HG02943 (cell line): Measurements from ENCODE around the gene ACTRT2.

Experiments used
- ATAC-seq: cut with Tn5 transposase; IDR thresholded peaks from one replicate; pipeline ENCODE4 v1.9.1; 2021; ENCODE audit warnings: mild to moderate bottlenecking, low read depth, moderate library complexity; ENCODE audit not compliant: unreplicated experiment

The ACTRT2 gene

DNA sequence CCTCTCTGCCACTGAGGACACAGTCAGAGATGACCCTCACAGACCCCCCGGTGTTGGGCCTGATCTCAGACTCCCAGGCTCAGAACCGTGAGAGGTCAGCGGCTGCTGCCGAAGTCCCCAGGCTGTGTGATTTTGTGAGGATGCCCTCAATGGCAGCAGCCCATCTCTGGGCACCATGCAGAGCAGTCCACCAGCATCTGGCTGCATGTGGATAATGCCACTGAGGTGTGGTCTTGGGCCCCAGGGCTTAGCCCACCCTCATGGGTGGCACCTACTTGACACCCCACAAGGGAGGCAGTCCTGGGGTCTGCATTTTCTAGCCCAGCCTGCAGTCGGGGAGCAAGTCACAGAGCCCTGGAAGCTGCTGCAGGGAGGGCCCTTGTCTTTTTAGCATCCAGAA lies 5.5 kb upstream of the ACTRT2 start:
- no peak for ATAC-seq

DNA sequence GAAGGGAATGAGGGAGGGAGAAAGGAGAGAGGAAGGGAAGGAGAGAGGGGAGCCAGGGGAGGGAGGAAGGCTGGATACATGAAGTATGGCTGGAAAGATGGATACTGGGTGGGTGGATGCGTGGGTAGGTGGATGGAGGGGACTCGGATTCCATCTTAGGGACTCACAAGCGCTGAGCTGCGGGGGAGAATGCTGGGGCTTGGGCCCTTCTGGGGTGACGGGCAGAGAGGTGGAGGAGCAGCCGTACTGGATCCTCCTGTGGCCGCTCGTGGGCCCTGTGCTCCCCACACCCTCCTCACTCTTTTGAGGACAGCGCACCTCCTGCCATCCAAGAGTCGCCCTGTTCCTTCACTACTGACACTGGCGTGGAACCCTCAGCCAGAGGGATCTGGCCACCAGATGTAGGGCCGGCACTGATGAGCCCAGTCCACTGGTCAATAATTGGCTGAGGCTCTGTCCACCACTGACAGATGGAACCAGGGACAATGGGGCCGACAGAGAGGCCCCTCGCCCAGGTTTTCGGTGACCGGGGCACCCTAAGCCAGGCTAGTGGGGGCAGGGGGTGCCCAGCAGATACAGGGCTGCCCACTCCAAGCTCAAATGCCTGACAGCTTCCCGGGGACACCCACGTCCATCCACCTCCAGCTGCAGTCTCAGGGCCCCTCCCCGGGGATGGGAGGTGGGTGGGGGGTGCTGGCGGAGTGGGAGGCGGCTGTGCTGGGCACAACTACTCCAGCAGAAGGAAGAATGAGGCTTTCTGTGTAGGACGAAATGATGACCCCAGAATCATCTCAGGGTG lies 4.4 kb upstream of the ACTRT2 start:
- ATAC-seq = no peak

GRCh38 chr1:3017440-3018050 lies 3.7 kb upstream of the ACTRT2 start:
- ATAC-seq = no peak

- ATAC-seq = no peak
Observed at GRCh38 chr1:3018051-3018471, 3.2 kb upstream of the ACTRT2 start.

DNA sequence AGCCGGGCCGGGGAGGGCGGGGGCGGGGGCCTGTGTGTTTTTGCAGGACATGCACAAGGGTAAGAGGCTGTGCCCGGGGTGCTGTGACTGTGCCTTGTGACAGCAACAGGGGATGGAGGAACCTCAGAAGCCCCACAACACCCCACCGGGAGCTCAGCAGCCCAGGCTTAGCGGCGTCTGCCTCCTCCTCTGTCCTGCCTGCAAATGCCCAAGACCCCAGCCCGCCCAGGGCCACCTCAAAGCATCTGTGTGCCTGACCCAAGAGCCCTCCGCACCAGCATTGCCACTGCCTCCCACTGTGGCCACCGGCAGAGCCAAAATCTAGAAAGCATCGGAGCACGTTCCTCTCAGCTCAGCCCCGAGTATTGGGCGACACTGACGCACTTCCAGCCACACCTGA lies 2.7 kb upstream of the ACTRT2 start:
- ATAC-seq = no peak

DNA sequence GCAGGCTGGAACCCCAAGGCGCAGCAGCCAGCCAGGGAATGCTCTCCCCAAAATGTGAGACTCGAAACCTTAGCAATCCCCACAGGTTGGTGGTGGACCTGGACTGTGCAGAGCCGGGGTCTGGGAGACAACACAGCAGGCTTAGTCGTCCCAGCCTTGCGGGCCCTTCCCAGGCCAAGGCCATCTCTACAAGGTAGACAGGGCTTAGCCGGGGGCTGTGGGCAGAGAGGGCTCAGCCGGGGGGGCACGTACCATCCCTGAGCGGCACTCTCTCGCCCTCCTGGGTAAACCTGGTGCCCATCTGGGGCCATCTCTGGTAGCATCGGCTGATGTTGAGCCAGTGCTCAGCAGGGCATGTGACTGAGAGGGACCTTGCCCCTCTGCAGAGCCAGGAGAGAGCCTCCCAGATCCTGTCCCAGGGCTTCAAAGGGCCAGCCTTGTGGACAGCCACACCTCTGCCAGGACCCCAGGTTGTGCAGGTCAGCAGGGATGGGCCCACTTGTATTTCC lies 2.2 kb upstream of the ACTRT2 start:
- ATAC-seq = no peak

- ATAC-seq = no peak
Observed at GRCh38 chr1:3019516-3020051, 1.7 kb upstream of the ACTRT2 start.

- no peak for ATAC-seq
Observed at GRCh38 chr1:3020263-3020909, 881 bp upstream of the ACTRT2 start.

GRCh38 chr1:3021801-3022401 lies 634 bp downstream of the ACTRT2 start:
- no peak for ATAC-seq

- no peak for ATAC-seq
Observed at GRCh38 chr1:3022511-3022973, 1.3 kb downstream of the ACTRT2 start.

- ATAC-seq = no peak
Observed at GRCh38 chr1:3022976-3023375, 1.7 kb downstream of the ACTRT2 start.

- no peak for ATAC-seq
Observed at GRCh38 chr1:3024019-3024418, 2.8 kb downstream of the ACTRT2 start.

DNA sequence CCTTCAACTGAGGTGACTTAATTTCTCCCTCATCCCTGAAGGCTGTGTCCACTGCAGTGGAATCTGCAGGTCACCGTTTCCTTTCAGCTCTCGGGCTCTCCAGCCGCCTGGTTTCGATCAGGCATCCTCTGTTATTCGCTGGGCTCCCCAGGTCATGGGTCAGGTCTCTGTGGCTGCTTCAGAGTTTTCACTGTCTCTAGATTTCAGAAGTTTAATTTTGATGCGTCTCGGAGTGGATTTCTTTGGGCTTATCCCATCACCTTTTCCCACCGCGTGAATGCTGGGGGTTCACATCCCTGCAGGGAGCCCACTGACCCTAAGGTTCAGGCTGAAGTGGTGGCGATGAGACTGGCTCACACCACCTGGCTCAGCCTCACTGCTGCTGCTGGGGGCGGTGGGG lies 3.3 kb downstream of the ACTRT2 start:
- no peak for ATAC-seq

GRCh38 chr1:3026124-3026523 lies 4.9 kb downstream of the ACTRT2 start:
- no peak for ATAC-seq

GRCh38 chr1:3026581-3027391 lies 5.5 kb downstream of the ACTRT2 start:
- no peak for ATAC-seq

GRCh38 chr1:3027611-3028371 lies 6.5 kb downstream of the ACTRT2 start:
- no peak for ATAC-seq

- ATAC-seq = no peak
Observed at GRCh38 chr1:3028531-3029282, 7.4 kb downstream of the ACTRT2 start.

GRCh38 chr1:3029481-3029961 lies 8.3 kb downstream of the ACTRT2 start:
- ATAC-seq = no peak
